ENCODE measurements around the gene ERICH4.
"Not testable (repeated sequence)": the region's sequence is repeated elsewhere in the genome, so short reads cannot be mapped to it uniquely, and the experiment has no call there.

ERICH4 gene

GRCh38 chr19:41408256-41408655, 34.7 kb upstream of the ERICH4 start:
- in situ Hi-C loops (cut with HindIII; ENCODE audit: low sequenced_read_pairs) = no loop called here
- H3K4me3 ChIP-seq (ENCODE audit: low read depth, low read length) = no peak overlapping the region
- DNase-seq (ENCODE audit: low read depth, low spot score) = no peak
- TF ChIP-seq CTCF (IDR thresholded peaks at IDR 0.05; ENCODE audit: low read depth, low read length) = no peak

- H3K4me3 ChIP-seq (ENCODE audit: low read depth, low read length); DNase-seq (ENCODE audit: low read depth, low spot score); in situ Hi-C loops (cut with HindIII; ENCODE audit: low sequenced_read_pairs): not testable (repeated sequence)
Observed at GRCh38 chr19:41408846-41409245, 34.1 kb upstream of the ERICH4 start.

- no peak for TF ChIP-seq CTCF (IDR thresholded peaks at IDR 0.05; ENCODE audit: low read depth, low read length)
- H3K4me3 ChIP-seq (ENCODE audit: low read depth, low read length) = no peak overlapping the region
- peak; percentile 25 for DNase-seq (ENCODE audit: low read depth, low spot score)
- in situ Hi-C loops (cut with HindIII; ENCODE audit: low sequenced_read_pairs) = no loop called here
Observed at GRCh38 chr19:41409288-41409687, 33.7 kb upstream of the ERICH4 start.

- in situ Hi-C loops (cut with HindIII; ENCODE audit: low sequenced_read_pairs) = no loop called here
- no peak for TF ChIP-seq CTCF (IDR thresholded peaks at IDR 0.05; ENCODE audit: low read depth, low read length)
- no peak for DNase-seq (ENCODE audit: low read depth, low spot score)
- H3K4me3 ChIP-seq (ENCODE audit: low read depth, low read length) = no peak overlapping the region
Observed at GRCh38 chr19:41410336-41411054, 32.5 kb upstream of the ERICH4 start.

GRCh38 chr19:41411100-41411967, 31.6 kb upstream of the ERICH4 start:
- H3K4me3 ChIP-seq (ENCODE audit: low read depth, low read length) = no peak overlapping the region
- TF ChIP-seq CTCF (IDR thresholded peaks at IDR 0.05; ENCODE audit: low read depth, low read length) = no peak
- no peak for DNase-seq (ENCODE audit: low read depth, low spot score)
- in situ Hi-C loops (cut with HindIII; ENCODE audit: low sequenced_read_pairs) = no loop called here

- DNase-seq (ENCODE audit: low read depth, low spot score) = no peak
- in situ Hi-C loops (cut with HindIII; ENCODE audit: low sequenced_read_pairs) = no loop called here
- no peak overlapping the region for H3K4me3 ChIP-seq (ENCODE audit: low read depth, low read length)
- no peak for TF ChIP-seq CTCF (IDR thresholded peaks at IDR 0.05; ENCODE audit: low read depth, low read length)
Observed at GRCh38 chr19:41411968-41412265, 31.0 kb upstream of the ERICH4 start.

GRCh38 chr19:41412953-41413352, 30.0 kb upstream of the ERICH4 start:
- H3K4me3 ChIP-seq (ENCODE audit: low read depth, low read length) = no peak overlapping the region
- DNase-seq (ENCODE audit: low read depth, low spot score) = no peak
- TF ChIP-seq CTCF (IDR thresholded peaks at IDR 0.05; ENCODE audit: low read depth, low read length) = no peak
- in situ Hi-C loops (cut with HindIII; ENCODE audit: low sequenced_read_pairs) = no loop called here
